ENCODE data around the gene ATF1. TPM values are rescaled to one million over a fixed set of nuclear protein-coding genes. Genes with fewer than 3 reads are reported as not detected.

The ATF1 gene
- total and polyA plus RNA-seq, 10 of the 15 experiments (the other 5 are each of a cell fraction or from before 2014, with no cell fraction given): 15.4 to 92.0 (median 33.6) TPM

GRCh38 chr12:50841716-50842531, 78.0 kb downstream of the ATF1 start (continued):
- no peak for TF ChIP-seq CTCF (IDR thresholded peaks at IDR 0.05 in 2 of 3, conservative IDR thresholded peaks at IDR 0.05 in 1 of 3; ENCODE audit: control insufficient read depth in 2 of 3, extremely low read depth in 1 of 3, insufficient read depth in 1 of 3, low read depth in 3 of 3, low read length in 3 of 3)
- TF ChIP-seq RFX5 (IDR thresholded peaks at IDR 0.05; ENCODE audit: low read depth, low read length): no peak
- TF ChIP-seq KAT2A (conservative IDR thresholded peaks at IDR 0.05; ENCODE audit: control insufficient read depth, low read depth, low read length): no peak
- TF ChIP-seq SREBF2 (IDR thresholded peaks at IDR 0.05; ENCODE audit: low read length): no peak

GRCh38 chr12:50842637-50843493, 79.0 kb downstream of the ATF1 start, which contains the start of gene TMPRSS12:
TSS of gene TMPRSS12 (plus strand) at chr12:50842926. CDS start at chr12:50842965, 39 bp downstream.
- no peaks in the 10 kb centered on the region for H4K20me1 ChIP-seq (ENCODE audit: control insufficient read depth, insufficient read depth)
- TF ChIP-seq ATF2 (IDR thresholded peaks at IDR 0.05; ENCODE audit: low read length) (no peak), POLR2A (IDR thresholded peaks at IDR 0.05; ENCODE audit: low read depth, low read length) (no peak), BRCA1 (IDR thresholded peaks at IDR 0.05; ENCODE audit: low read depth, low read length) (no peak), E2F8 (IDR thresholded peaks at IDR 0.05; ENCODE audit: low read depth, partially characterized antibody) (no peak), NRF1 (conservative IDR thresholded peaks at IDR 0.05; ENCODE audit: low read depth, low read length) (no peak), NR2F1 (conservative IDR thresholded peaks at IDR 0.05) (no peak)

More at GRCh38 chr12:50842637-50843493, 79.0 kb downstream of the ATF1 start, which contains the start of gene TMPRSS12:
- H3K4me2 ChIP-seq (ENCODE audit: control insufficient read depth, insufficient read depth): no peak within 1 kb of the TSS
- peaks cover 2% of the 10 kb centered on the region; the same call in 1 of the 3 replicates for H3K9me3 ChIP-seq (replicated peaks; ENCODE audit: control insufficient read depth, insufficient read depth, low read length)
- H3K36me3 ChIP-seq (ENCODE audit: control insufficient read depth in 2 of 2, insufficient read depth in 2 of 2, low read length in 1 of 2): no peaks in the 10 kb centered on the region
- intact Hi-C loops (cut with micrococcal nuclease; ENCODE audit: unreplicated experiment) (no loop called here), in situ Hi-C loops (cut with MboI) (no loop called here)
- H3K27me3 ChIP-seq (replicated peaks in 1 of 2; ENCODE audit: control insufficient read depth in 2 of 2, insufficient read depth in 2 of 2, low read length in 1 of 2): no peaks in the 10 kb centered on the region
- no TSS peak for BruUV-seq (replicated peaks)
- POLR2A ChIA-PET: no interaction called here
- RAD21 ChIA-PET (ENCODE audit: unreplicated experiment): no interaction called here
- ATAC-seq (no peak), FAIRE-seq (no peak), DNase-seq (ENCODE audit: low read depth, low spot score) (no peak)
- H3K9ac ChIP-seq (ENCODE audit: control insufficient read depth, insufficient read depth, low read length): no peak within 1 kb of the TSS
- no peaks in the 10 kb centered on the region for H3K4me1 ChIP-seq (ENCODE audit: control insufficient read depth, insufficient read depth, low read length)
- SMC1A ChIA-PET (ENCODE audit: uncharacterized antibody, unreplicated experiment): no interaction called here
- no peak within 1 kb of the TSS for H3K4me3 ChIP-seq
- CTCF ChIA-PET: interaction anchor here (1.2 kb wide), 2 partner anchors 185 to 498 kb away, joined by 3 to 5 read pairs; no protein-coding TSS in a partner anchor
- no peak within 1 kb of the TSS for H2AFZ ChIP-seq (ENCODE audit: control insufficient read depth, low read depth, low read length)
- 71% methylated on average over 34 of the region's 36 CpGs for WGBS (ENCODE audit: insufficient coverage, insufficient replicate concordance, low lambda C conversion rate, missing lambda C conversion rate)
- no peaks in the 10 kb centered on the region for H3K79me2 ChIP-seq (ENCODE audit: control insufficient read depth, insufficient read depth, low read length)
- H3K27ac ChIP-seq (ENCODE audit: control insufficient read depth, insufficient read depth): no peak within 1 kb of the TSS

Data from GM12878 (cell line).